Superior temporal gyrus (tissue), 1 donor: ENCODE measurements around the gene POLR1B.
"Not testable (repeated sequence)": the region's sequence is repeated elsewhere in the genome, so short reads cannot be mapped to it uniquely, and the experiment has no call there.

Source experiments
- DNase-seq: peaks from one replicate; pipeline ENCODE4 v3.0.0-alpha.2; 2016; ENCODE audit errors: extremely low spot score

The POLR1B gene

DNA sequence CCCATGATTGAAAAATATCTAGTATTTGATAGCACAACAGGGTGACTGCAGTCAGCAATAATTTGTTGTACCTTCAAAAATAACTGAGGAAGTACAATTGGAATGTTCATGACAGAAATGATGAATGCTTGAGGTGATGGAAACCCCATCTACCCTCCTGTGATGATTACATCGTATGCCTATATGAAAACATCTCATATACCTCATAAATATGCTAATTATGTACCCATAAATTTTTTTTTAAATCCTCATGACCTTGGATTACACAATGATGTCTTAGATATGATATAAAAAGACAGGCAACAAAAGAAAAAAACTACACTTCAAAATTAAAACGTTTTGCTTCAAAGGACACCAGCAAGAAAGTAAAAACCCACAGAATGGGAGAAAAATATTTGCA is 1.4 kb upstream of the POLR1B start:
- DNase-seq = peak; percentile 21

DNA sequence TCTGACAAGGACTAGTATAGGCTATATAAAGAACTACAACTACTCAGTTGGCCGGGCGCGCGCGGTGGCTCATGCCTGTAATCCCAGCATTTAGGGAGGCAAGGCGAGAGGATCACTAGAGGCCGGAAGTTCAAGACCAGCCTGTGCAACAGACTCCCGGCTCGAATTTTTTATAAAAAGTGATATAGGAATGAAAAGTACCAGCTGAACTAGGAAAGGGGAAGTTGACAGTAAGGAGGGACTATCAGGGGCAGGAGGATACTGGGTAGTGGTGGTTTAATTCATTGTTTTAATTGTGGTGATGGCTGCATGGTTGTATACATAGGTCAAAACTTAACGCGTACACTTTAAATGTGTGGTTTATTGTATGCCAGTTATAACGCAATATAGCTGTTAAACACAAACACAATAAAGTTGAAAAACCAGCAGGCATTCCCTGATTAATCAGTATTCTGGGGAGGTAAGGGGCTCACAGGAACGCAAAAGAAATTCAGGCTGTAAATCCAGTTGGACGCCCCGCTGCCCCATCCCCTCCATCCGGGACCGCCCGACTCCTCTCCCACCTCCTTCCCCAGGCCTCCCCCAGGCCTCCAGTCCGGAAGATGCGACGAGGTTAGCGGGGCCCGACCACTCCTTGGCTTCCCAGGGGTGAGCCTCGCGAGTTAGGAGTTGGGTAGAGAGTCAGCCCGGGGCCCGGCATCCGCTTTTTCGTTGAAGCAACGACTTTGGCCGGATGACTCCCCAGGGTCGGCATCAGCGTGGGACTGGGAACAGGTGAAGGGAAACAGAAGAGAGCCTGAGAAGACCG is 746 bp upstream of the POLR1B start:
- DNase-seq = peak; percentile 95

DNA sequence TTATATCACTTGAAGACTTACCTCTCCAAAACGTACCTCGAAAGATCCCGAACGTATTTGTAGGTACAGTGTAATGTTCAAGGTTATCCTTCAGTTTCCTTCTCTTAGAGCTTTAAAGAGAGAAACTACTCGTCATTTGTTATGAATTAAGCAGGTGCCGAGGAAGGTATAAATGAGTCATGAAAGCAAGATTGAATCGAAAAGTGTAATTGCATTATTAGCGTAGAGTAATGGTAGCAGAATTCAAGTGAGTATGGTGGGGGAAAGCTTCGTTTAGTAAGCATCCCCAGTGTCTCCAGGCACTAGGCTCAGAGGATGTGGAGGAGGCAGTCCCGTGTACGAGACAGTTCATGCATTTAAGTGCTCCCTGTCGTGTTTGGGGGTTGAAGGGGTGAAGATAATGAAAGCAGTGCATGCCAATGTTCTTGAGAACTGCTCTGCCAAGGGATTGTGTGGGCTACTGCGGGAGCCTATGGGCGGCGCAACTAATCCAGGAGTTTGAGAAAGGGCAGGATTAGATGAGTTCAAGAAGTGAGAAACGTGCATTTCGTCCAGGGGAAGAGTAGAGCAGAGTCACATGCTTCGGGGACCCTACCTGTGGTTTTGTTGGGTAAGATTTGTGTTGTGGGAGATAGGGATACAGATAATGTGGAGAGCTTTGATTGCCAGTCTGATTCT is 858 bp downstream of the POLR1B start:
- DNase-seq = no peak

DNA sequence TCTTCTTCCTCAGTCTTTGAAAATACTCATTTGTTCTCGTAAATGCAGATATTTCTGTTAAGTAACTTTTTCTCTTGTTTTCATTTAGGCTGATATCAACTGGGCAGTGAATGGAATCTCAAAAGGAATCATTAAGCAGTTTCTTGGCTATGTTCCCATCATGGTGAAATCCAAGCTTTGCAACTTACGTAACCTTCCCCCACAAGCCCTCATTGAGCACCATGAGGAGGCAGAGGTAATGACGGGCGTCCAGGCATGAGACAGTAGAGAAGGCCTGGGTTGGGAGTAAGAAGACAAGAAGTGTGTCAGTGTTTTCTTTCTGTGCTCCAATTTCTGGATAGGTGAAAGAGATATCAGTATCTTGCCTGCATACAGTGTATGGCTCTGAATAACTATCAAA is 5.1 kb downstream of the POLR1B start:
- DNase-seq = no peak

DNA sequence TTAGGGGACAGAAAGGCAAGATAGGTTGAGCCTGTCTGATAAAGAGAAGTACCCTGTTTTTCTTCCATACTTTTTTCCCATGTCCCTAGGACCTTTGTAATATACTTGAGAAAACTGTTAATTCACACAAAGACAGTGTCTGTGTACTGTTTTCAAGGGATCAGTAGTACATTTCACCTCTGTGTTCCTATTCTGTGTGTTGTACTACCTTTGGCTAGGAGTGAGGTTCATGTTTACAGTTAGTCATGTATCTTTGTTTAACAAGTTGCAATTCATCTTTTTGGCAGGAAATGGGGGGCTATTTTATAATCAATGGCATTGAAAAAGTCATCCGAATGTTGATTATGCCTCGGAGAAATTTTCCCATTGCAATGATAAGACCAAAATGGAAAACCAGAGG is 6.7 kb downstream of the POLR1B start:
- DNase-seq = no peak

DNA sequence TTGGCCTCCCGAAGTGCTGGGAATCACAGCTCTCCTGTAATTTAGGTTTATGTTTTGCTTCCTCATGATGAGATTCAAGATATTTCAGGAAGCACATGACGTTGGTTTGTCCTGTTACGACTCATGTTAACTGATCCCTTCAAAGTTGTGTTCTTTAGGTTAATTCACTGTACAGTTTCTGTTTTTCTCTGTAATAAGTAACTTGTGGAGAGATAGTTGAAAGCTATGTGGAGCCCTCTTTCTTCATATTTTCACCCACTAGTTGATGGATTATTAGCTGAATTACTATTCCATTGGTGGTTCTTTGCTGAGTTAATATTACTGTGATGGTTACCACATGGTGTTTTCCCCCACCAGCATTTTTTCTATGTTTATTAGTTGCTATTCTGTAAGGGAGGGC is 23.8 kb downstream of the POLR1B start:
- DNase-seq = no peak

DNA sequence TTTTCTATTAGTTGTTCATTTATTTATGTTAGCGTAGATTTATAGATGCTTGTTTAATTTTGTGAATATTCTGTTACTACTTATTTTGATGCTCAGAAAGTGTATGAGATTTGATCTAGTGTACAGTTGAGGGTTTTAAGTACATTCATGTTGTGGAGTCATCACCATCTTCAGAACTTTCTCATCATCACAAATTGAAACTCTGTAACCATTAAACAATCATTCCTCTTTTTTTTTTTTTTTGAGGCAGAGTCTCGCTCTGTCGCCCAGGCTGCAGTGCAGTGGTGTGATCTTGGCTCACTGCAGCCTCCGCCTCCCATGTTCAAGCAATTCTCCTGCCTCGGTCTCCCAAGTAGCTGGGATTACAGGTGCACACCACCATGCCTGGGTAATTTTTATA is 24.2 kb downstream of the POLR1B start:
- DNase-seq = not testable (repeated sequence)

DNA sequence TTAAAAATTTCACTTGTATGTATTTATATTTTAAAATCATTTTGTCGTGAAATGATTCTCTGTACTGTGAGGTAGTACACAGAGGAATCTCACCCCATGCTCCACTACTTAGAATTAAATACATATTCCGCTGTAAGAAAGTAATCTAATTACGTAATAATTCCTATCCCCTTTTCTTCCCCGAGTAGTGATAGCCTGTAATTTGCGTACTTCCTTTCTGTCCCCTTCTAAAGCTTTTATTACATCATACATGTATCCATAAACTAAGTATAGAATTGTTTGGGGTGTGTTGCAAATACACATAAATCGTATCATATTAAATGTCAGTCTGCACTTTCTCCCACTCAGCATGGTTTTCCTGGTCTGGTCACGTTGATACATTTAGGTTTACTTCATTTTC is 29.7 kb downstream of the POLR1B start:
- no peak for DNase-seq

DNA sequence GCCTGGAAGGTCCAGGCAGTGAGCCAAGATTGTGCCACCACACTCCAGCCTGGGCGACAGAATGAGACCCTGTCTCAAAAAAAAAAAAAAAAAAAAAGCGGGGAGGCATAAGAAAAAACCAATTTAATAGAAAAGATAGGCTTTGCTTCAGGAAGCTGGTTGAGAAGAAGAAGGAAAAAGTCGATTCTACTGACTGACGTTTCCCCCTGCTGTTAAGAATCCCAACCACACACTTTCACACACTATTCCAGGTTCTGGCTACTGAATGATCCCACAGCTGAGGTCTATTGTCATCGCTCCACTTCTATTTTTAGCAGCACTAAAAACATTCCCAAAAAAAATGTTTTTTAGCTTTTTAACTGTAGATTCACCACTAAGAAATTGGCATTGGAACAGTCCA is 35.5 kb downstream of the POLR1B start:
- peak; percentile 17 for DNase-seq

DNA sequence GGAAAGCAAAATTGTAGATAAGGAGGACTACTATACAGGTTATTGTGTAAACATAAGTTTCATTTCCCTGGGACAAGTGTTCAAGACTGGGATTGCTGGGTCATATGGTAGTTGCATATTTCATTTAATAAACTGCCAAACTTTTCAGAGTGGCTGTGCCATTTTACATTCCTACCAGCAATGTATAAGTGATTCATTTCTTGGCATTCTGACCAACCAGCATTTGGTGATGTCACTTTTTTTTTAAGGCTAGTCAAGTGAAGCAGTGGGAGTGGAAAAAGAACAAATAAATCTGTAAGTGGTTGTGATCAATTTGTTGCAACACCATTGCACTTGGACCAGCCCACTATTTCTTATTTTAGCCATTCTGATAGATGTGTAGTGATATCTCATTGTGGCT is 37.0 kb downstream of the POLR1B start:
- DNase-seq = peak; percentile 69

DNA sequence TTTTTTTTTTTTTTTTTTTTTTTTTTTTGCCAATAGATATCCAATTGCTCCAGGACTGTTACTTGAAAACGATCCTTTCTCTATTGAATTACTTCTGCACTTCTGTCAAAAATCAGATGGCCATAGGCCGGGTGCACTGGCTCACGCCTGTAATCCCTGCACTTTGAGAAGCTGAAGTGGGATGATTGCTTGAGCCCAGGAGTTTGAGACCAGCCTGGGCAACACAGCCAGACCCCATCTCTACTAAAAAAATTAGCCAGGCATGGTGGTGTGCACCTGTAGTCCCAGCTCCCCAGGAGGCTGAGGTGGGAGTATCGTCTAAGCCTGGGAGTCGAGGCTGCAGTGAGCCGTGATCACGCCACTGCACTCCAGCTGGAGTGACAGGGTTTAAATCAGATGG is 37.8 kb downstream of the POLR1B start:
- DNase-seq = no peak

DNA sequence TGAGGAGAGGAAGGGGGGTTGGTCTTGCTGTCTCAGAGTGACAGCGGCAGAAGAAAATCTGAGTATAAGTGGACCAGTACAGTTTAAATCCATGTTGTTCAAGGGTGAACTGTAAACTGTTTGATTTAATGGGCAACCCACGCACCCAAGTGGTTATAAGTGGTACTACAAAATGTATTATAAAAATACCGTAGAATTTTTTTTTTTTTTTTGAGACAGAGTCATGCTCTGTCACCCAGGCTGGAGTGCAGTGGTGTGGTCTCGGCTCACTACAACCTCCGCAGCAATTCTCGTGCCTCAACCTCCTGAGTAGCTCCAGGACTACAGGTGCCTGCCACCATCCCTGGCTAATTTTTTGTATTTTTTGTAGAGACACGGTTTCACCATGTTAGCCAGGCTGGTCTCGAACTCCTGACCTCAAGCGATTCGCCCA is 40.1 kb downstream of the POLR1B start:
- peak; percentile 78 for DNase-seq

DNA sequence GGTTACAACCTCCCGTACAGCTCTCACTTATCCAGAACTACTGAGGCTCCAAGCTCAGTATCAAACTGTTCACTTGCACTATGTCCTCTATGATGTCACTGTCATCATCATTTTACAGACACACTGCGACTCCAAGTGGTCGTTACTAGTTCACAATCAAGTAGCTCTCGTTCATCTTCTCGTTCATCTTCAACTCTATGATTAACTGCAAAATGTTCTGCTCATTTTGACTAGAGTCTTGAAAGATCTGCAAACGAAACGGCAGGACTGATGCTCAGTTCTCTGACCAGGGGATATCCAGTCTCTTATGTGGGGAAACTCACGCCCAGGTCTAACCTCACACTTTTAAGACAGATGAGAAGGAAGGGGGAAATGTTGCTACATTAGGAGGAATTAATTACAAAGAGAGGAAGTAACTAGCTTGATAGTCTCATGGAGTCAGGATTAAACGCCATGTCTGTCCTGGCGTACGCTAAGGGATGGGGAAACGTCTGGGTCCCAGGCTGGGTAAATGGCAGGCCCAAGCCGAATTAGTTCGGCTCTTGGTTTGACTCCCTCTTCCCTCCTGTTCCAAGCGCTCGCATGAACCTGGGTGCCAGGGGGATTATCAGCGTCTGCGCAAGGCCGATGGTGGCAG is 41.4 kb downstream of the POLR1B start:
- no peak for DNase-seq

DNA sequence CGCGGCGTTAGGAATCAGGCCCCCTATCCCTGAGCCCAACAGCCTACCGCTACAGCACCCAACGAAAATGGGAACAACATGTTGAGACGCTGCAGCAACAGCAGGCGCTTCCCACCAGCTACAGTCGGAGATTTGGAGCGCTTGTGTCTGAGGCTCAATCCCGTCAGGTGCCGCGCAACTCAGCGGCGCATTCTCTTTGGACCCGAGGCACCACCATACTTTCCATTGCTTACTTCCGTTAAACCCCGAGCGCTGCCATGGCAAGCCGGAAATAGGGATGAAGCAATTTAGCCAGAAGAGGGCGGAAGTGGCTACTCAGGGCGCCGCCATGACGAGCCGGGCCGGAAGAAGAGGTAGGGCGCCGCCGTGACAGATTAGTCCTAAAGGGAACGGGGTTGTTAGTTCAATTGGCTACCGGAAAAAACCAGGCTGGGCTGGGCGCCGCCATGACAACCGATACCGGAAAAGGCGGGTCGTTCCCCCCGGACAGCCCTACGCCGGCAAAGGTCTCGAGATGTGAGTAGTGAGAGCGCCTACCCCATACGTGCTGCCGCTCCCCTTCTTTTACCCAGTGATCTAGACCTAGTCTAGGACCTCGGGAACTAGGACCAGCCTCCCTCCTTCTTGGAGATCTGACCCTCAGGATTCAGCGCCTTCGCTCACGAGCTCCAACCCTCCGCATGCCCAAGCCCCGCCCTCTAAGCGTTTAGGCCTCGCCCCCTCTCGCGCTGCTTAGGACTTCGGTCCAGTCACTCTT is 42.0 kb downstream of the POLR1B start, which contains the start of gene CHCHD5:
Gene CHCHD5, plus strand, starts transcription at position 476 of the 757 bp plus-strand sequence. Its CDS starts 39 bp downstream, at position 515.
- peak; percentile 98 for DNase-seq

DNA sequence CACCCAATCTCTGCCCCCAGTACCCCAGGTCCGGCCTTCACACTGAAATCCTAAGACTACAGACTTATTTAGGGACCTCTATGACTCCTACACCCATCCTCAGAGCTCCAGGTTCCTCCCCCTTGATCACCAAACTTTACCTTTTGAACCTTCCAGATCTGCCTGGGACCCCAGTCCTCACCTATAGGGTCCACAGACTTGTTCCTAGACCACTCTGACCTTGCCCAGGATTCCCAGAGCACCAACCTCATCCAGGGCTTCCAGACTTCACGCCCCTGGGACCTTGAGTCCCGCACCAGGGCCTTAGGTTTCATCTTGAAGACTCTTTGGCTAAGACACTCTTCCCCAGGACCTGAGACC is 42.6 kb downstream of the POLR1B start:
- DNase-seq = no peak

DNA sequence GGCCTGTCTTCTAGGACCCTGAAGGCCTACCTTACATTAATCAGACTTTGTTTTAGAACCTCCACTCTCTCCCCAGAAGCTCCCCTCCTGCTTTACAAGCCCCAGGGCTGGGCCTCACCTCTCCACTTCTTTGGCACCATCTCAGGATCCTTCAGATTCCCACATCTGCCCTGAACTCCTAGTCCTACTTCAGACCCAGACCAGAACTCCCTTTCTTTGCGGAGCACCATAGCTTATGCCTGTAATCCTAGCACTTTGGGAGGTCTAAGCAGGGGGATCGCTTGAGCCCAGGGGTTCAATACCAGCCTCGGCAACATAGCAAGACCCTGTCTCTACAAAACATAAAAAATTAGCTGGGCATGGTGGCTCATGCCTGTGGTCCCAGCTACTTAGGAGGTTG is 43.1 kb downstream of the POLR1B start:
- DNase-seq = no peak

DNA sequence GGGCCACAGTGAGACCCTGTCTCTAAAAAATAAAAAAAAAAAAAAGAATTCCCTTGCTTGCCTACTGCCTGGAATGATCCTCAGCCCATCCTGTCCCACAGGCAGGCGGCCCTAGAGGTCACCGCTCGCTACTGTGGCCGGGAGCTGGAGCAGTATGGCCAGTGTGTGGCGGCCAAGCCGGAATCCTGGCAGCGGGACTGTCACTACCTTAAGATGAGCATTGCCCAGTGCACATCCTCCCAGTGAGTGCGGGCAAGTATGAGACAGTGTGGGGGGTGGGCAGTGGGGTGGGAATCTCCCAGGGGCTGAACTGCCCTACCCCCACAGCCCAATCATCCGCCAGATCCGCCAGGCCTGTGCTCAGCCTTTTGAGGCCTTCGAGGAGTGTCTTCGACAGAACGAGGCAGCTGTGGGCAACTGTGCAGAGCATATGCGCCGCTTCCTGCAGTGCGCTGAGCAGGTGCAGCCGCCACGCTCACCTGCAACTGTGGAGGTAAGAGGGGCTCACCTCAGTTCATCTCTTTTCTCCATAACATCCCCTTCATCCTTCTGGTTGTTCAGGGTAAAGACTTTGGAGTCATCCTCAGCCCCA is 43.7 kb downstream of the POLR1B start:
- no peak for DNase-seq

DNA sequence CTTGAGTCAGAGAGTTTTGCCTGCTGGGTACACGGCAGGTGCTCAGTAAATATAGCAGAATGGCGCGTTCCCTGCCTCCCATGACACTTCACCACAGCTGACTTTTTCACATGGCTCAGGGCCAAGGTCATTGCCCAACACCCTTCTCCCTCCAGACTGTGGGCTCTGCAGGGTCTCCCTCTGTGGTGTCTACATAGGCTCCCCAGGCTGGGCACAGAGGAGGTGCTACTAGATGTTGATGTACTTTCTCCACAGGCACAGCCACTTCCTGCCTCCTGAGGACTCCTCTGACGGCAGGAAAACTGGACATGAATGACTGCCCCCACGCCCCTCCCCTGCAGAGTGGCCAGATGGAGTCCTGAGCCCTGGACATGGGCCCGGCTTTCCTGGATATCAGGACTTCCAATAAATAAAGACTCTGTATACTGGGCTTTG is 46.4 kb downstream of the POLR1B start:
- DNase-seq = no peak

DNA sequence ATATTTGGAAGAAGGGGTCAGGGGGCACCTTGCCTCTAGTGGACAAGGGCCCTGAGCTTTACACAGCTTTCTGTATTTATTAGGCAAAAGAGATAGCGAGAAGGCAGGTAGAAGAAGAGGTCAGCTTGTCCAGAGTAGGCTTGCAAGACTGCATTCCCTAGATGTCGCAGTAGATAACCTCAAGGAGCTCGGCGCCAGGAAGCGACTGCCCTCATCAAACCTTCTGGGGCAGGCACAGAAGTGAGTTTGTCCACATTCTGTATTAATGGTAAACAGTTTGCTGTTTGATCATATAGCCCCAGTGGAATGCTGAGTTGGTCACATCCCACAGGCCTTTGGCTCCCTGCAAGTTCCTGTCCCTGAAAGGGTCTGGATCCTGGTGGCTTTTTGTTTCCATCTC is 49.1 kb downstream of the POLR1B start:
- DNase-seq = no peak

DNA sequence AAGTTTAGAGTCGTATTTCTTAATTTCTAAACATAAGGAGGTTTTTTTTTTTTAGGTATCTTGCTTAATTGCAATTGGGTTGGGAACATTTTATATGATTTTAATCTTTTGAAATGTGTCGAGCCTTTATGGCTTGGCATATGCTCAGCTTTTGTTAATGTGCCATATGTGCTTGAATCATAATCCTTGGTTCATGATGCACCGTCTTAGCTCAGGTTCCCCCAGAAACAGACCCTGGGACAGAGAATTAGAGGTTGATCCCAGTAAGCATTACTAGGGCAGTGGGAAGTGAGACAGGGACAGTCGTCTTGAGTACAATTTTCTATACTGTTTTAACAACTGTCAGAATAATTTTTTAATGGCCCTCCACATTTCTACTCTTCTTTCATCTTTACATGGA is 51.5 kb downstream of the POLR1B start:
- DNase-seq = no peak

DNA sequence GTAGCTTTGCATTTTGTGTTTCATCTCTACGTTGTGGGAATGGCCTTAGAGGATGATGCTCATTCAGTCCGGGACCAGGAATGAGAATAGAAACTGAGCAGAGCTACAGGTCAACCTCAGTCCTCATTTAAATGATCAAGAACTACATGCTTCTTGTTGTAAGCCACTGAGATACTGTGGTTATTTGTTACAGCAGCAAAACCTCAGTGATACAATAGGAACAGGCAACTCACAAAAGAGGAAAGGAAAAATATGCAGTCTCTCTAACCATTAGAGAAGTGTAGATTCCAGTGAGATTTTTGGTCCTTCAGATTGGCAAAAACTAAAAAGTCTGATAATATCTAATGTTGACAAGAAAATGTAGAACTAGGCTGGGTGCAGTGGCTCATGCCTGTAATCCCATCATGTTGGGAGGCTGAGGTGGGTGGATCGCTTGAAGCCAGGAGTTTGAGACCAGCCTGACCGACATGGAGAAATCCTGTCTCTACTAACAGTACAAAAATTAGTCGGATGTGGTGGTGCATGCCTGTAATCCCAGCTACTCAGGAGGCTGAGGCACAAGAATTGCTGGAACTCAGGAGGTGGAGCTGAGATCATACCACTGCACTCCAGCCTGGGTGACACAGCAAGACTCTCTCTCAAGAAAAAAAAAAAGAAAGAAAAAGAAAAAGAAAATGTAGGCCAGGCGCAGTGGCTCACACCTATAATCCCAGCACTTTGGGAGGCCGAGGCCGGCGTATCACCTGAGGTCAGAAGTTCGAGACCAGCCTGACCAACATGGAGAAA is 55.5 kb downstream of the POLR1B start:
- DNase-seq = no peak
